Muscle layer of duodenum (tissue), 2 donors: ENCODE data around the gene ABCA12.

Experiments
- H3K27ac ChIP-seq: one replicate; pipeline ENCODE4 v1.7.0; 2013; ENCODE audit warnings: mild to moderate bottlenecking, low read length
- H3K27me3 ChIP-seq: one replicate; pipeline ENCODE4 v1.7.0; 2013; ENCODE audit warnings: low read depth, mild to moderate bottlenecking, control low read depth, low read length
- H3K36me3 ChIP-seq, 2 donors: one replicate each; pipeline ENCODE4 v1.7.0; 2013; ENCODE audit warnings: low read length in 2 of 2, control low read depth in 1 of 2, mild to moderate bottlenecking in 1 of 2; ENCODE audit not compliant: insufficient read depth in 2 of 2, control insufficient read depth in 1 of 2
- H3K4me1 ChIP-seq, 2 donors: one replicate each; pipeline ENCODE4 v1.7.0; 2013; ENCODE audit warnings: low read length in 2 of 2, mild to moderate bottlenecking in 2 of 2, control low read depth in 1 of 2, moderate library complexity in 1 of 2; ENCODE audit not compliant: insufficient read depth in 2 of 2, control insufficient read depth in 1 of 2
- H3K4me3 ChIP-seq, 2 donors: one replicate each; pipeline ENCODE4 v1.7.0; 2013; ENCODE audit warnings: low read length in 2 of 2, low read depth in 1 of 2, mild to moderate bottlenecking in 1 of 2
- H3K9me3 ChIP-seq, 2 donors: one replicate each; pipeline ENCODE4 v1.7.0; 2013; ENCODE audit warnings: low read length in 2 of 2, control low read depth in 1 of 2, mild to moderate bottlenecking in 1 of 2; ENCODE audit not compliant: control insufficient read depth in 1 of 2
- donor health status: healthy.

The ABCA12 gene

GRCh38 chr2:214934006-214934405, 204.4 kb downstream of the ABCA12 start:
- H3K4me3 ChIP-seq, result no peak overlapping the region

GRCh38 chr2:214904634-214905033, 233.8 kb downstream of the ABCA12 start:
- Histone ChIP-seq H3K9me3 (no peaks in the 10 kb centered on the region), H3K27me3 (no peaks in the 10 kb centered on the region), H3K4me3 (no peak overlapping the region), H3K4me1 (no peaks in the 10 kb centered on the region), H3K36me3 (no peaks in the 10 kb centered on the region), H3K27ac (no peak overlapping the region)

More at GRCh38 chr2:214934006-214934405, 204.4 kb downstream of the ABCA12 start:
- Histone ChIP-seq H3K27me3 (no peaks in the 10 kb centered on the region), H3K36me3 (no peaks in the 10 kb centered on the region), H3K27ac (no peak overlapping the region), H3K4me1 (no peaks in the 10 kb centered on the region), H3K9me3 (no peaks in the 10 kb centered on the region)

DNA sequence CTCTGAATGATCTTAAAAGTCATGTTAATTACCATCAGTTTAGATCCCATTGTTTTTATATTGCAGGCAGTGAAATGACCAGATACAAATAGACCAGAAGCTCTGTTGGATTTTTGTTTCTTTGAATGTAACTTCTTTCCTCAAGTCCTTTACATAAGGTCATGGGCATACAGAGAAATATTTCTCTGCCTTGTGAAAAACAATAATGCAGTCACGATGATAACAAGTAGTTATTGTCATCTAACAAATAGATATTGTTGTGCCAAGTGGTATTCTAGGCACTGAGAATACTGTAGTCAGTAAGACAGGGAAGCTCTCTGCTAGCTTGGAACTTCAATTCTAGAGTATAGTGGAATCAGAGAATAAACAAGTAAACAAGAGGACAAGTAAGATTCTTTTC, 234.2 kb downstream of the ABCA12 start:
- no peak overlapping the region for H3K27ac ChIP-seq
- H3K4me1 ChIP-seq, result no peaks in the 10 kb centered on the region
- H3K9me3 ChIP-seq, result no peaks in the 10 kb centered on the region
- H3K27me3 ChIP-seq, result no peaks in the 10 kb centered on the region
- H3K4me3 ChIP-seq, result no peak overlapping the region
- no peaks in the 10 kb centered on the region for H3K36me3 ChIP-seq

- H3K36me3 ChIP-seq, result no peaks in the 10 kb centered on the region
- H3K9me3 ChIP-seq, result no peaks in the 10 kb centered on the region
- H3K4me1 ChIP-seq, result no peaks in the 10 kb centered on the region
- H3K4me3 ChIP-seq, result no peak overlapping the region
- H3K27ac ChIP-seq, result no peak overlapping the region
- H3K27me3 ChIP-seq, result no peaks in the 10 kb centered on the region
Observed at GRCh38 chr2:214902286-214902685, 236.1 kb downstream of the ABCA12 start.

- no peak overlapping the region for H3K4me3 ChIP-seq
- H3K4me1 ChIP-seq, result no peaks in the 10 kb centered on the region
- H3K27ac ChIP-seq, result no peak overlapping the region
Observed at GRCh38 chr2:214899751-214900150, 238.7 kb downstream of the ABCA12 start.

GRCh38 chr2:214896274-214896673, 242.2 kb downstream of the ABCA12 start:
- Histone ChIP-seq H3K27me3 (no peaks in the 10 kb centered on the region), H3K4me1 (no peaks in the 10 kb centered on the region), H3K9me3 (no peaks in the 10 kb centered on the region), H3K36me3 (no peaks in the 10 kb centered on the region), H3K4me3 (no peak overlapping the region), H3K27ac (no peak overlapping the region)

More at GRCh38 chr2:214899751-214900150, 238.7 kb downstream of the ABCA12 start:
- Histone ChIP-seq H3K27me3 (no peaks in the 10 kb centered on the region), H3K36me3 (no peaks in the 10 kb centered on the region), H3K9me3 (no peaks in the 10 kb centered on the region)

GRCh38 chr2:214895469-214895868, 243.0 kb downstream of the ABCA12 start:
- Histone ChIP-seq H3K9me3 (no peaks in the 10 kb centered on the region), H3K27me3 (no peaks in the 10 kb centered on the region), H3K27ac (no peak overlapping the region), H3K4me3 (no peak overlapping the region), H3K4me1 (no peaks in the 10 kb centered on the region), H3K36me3 (no peaks in the 10 kb centered on the region)

- Histone ChIP-seq H3K9me3 (no peaks in the 10 kb centered on the region), H3K36me3 (no peaks in the 10 kb centered on the region), H3K4me3 (no peak overlapping the region), H3K27me3 (no peaks in the 10 kb centered on the region), H3K27ac (no peak overlapping the region), H3K4me1 (no peaks in the 10 kb centered on the region)
Observed at GRCh38 chr2:214889301-214889700, 249.1 kb downstream of the ABCA12 start.

DNA sequence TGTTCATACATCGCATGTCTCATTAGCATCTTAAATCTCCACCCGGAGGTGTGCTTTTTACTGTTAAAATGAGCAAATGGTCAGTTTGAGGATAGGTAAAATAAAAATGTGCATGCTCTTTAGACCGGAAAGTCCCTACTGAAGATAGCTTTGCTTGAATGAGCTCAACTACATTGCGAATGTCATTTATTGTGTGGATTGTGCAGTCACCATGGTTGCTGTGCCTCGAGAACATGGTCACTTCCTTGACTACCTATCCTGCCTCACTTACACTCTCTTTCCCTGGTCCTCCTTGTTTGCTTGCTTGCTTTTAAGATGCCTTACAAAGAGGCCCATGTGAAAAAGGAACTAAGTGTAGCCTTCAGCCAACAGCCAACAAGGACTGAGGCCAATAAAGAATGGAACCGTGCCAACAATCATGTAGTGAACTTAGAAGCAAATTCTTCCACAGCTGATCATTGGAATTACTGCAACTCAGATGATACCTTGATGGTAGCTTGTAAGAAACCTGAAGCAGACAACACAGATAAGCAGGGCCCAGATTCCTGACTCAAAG, 256.7 kb downstream of the ABCA12 start:
- Histone ChIP-seq H3K27me3 (no peaks in the 10 kb centered on the region), H3K9me3 (peaks cover 0 to 11% of the 10 kb centered on the region in 2 donors), H3K4me3 (no peak overlapping the region), H3K27ac (no peak overlapping the region), H3K36me3 (no peaks in the 10 kb centered on the region), H3K4me1 (no peaks in the 10 kb centered on the region)
